ENCODE data around the gene SHISA6. TPM values are rescaled to one million over a fixed set of nuclear protein-coding genes. Genes with fewer than 3 reads are reported as not detected.

The SHISA6 gene
- total and polyA plus RNA-seq, 2 donors (not counting 1 experiment from before 2014, with no cell fraction given), result not detected

DNA sequence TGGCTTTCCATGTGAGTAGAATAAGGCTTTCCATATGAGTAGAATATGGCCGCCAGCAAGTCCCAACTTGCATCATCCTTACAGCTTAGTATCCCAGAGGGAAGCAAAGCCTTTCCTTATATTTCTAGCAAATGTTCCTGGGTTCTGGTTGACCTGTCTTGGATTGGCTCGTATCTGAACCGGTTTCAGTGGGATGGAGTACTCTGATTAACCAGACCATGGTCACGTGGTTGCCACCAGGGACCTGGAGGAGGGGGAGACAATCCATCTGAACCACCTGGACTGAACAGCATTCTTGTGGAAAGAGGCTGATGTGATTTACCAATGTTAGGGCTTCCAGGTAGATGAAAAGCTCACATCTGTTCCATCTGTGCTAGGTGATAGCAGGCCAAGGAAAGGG is 89.0 kb downstream of the SHISA6 start:
- no peak overlapping the region for H3K27ac ChIP-seq (ENCODE audit: insufficient read depth, low read length)

DNA sequence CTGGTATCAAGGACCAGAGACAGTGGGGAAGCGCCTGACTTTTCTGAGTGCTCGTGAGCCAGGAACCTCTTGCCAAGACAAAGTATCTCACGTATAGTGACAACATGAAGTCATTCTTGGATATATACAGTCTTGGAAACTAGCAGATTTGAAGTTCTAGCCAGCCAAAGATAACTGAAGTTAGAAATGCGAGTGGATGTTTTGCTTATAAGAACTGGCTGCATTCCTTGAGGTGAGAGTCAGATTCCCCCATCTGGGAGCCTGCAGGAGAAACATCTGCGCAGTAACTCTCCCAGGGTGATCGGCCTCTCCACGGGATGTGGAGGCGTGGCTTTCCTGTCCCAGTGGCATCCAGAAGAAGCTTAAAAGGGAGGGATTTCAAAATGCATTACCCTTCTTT is 89.8 kb downstream of the SHISA6 start:
- no peak for TF ChIP-seq EZH2 (IDR thresholded peaks at IDR 0.05; ENCODE audit: low read length, missing control alignments)
- TF ChIP-seq, protein P1, sequence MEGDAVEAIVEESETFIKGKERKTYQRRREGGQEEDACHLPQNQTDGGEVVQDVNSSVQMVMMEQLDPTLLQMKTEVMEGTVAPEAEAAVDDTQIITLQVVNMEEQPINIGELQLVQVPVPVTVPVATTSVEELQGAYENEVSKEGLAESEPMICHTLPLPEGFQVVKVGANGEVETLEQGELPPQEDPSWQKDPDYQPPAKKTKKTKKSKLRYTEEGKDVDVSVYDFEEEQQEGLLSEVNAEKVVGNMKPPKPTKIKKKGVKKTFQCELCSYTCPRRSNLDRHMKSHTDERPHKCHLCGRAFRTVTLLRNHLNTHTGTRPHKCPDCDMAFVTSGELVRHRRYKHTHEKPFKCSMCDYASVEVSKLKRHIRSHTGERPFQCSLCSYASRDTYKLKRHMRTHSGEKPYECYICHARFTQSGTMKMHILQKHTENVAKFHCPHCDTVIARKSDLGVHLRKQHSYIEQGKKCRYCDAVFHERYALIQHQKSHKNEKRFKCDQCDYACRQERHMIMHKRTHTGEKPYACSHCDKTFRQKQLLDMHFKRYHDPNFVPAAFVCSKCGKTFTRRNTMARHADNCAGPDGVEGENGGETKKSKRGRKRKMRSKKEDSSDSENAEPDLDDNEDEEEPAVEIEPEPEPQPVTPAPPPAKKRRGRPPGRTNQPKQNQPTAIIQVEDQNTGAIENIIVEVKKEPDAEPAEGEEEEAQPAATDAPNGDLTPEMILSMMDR (conservative IDR thresholded peaks at IDR 0.05 in 1 of 2, IDR thresholded peaks at IDR 0.05 in 1 of 2; ENCODE audit: low read depth in 1 of 2, low read length in 2 of 2), result no peak
- Histone ChIP-seq H3K36me3 (ENCODE audit: control insufficient read depth, insufficient read depth, low read length) (no peaks in the 10 kb centered on the region), H3K4me3 (replicated peaks in 1 of 4; ENCODE audit: control extremely low read depth in 1 of 4, insufficient read depth in 1 of 4, low read depth in 3 of 4, low read length in 4 of 4) (no peak overlapping the region), H3K4me2 (ENCODE audit: extremely low read depth, insufficient read depth, low read length) (no peak overlapping the region), H3K9ac (ENCODE audit: insufficient read depth, low read length) (no peak overlapping the region), H3K9me3 (ENCODE audit: control insufficient read depth, insufficient read depth, low read depth, low read length) (no peaks in the 10 kb centered on the region), H4K20me1 (ENCODE audit: control insufficient read depth, extremely low read depth, insufficient read depth, low read length) (no peaks in the 10 kb centered on the region), H3K27ac (ENCODE audit: insufficient read depth, low read length) (no peak overlapping the region), H3K79me2 (ENCODE audit: control insufficient read depth, insufficient read depth, low read length) (no peaks in the 10 kb centered on the region), H3K4me1 (ENCODE audit: control insufficient read depth, extremely low read depth, insufficient read depth, low read length) (no peaks in the 10 kb centered on the region), H2AFZ (ENCODE audit: low read length) (no peak overlapping the region), H3K27me3 (ENCODE audit: control insufficient read depth, insufficient read depth, low read length) (no peaks in the 10 kb centered on the region)
- DNase-seq (ENCODE audit: low read depth in 2 of 2), result peak in 1 of 2 donors; percentile 30

More for the DNA sequence above, 89.0 kb downstream of the SHISA6 start:
- no peaks in the 10 kb centered on the region for H4K20me1 ChIP-seq (ENCODE audit: control insufficient read depth, extremely low read depth, insufficient read depth, low read length)
- H3K27me3 ChIP-seq (ENCODE audit: control insufficient read depth, insufficient read depth, low read length), result no peaks in the 10 kb centered on the region
- DNase-seq (ENCODE audit: low read depth in 2 of 2), result no peak
- no peak overlapping the region for H3K9ac ChIP-seq (ENCODE audit: insufficient read depth, low read length)
- no peaks in the 10 kb centered on the region for H3K36me3 ChIP-seq (ENCODE audit: control insufficient read depth, insufficient read depth, low read length)
- H3K79me2 ChIP-seq (ENCODE audit: control insufficient read depth, insufficient read depth, low read length), result no peaks in the 10 kb centered on the region
- no peak overlapping the region for H3K4me3 ChIP-seq (replicated peaks in 1 of 4; ENCODE audit: control extremely low read depth in 1 of 4, insufficient read depth in 1 of 4, low read depth in 3 of 4, low read length in 4 of 4)
- no peak overlapping the region for H3K4me2 ChIP-seq (ENCODE audit: extremely low read depth, insufficient read depth, low read length)
- H3K4me1 ChIP-seq (ENCODE audit: control insufficient read depth, extremely low read depth, insufficient read depth, low read length), result no peaks in the 10 kb centered on the region
- no peak for TF ChIP-seq EZH2 (IDR thresholded peaks at IDR 0.05; ENCODE audit: low read length, missing control alignments)
- TF ChIP-seq, protein P1 (conservative IDR thresholded peaks at IDR 0.05 in 1 of 2, IDR thresholded peaks at IDR 0.05 in 1 of 2; ENCODE audit: low read depth in 1 of 2, low read length in 2 of 2), result no peak
- no peaks in the 10 kb centered on the region for H3K9me3 ChIP-seq (ENCODE audit: control insufficient read depth, insufficient read depth, low read depth, low read length)
- no peak overlapping the region for H2AFZ ChIP-seq (ENCODE audit: low read length)

DNA sequence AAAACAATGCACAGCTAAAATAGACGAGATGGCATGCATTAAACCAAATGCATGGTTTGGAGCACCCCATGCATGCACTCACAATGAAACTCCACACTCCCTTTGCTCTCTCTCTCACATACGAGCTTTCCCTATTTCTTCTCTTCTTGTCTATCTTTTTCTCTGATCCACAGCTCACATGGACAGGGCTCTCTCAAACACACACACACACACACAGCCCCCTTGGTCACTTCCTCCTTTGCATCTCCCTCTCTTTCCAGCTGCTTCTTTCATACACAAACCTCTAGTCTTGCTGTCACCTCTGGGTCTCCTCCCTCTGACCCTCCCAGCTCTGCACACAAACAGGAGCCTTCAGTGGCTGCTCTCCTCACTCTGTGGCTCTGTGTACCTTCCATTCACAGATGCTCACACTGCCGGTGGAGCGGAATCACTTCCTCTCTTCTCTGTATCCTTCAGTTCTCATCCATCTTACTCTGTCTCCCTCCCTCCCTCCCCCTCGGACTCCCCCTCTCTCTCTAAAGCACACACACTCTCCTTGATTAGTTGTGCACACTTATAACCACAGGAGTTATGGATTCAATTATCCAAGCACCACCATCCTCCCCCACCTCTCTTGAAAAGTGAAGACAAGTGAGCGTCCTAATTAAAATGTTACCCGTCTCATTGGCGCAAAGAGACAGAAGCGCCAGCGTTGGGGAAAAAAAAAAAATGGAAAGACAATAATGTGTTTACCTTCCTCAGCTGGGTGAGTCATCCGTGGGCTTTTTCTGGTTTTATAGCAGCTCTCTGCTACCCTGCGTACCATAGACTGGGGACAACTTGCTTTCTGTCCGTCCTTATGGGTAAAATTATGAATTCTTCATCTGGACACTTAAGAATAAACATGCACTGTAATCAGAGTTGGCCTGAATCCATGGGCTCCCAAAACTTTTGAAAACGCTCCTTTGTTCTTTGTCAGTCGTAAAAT is 90.8 kb downstream of the SHISA6 start:
- H3K36me3 ChIP-seq (ENCODE audit: control insufficient read depth, insufficient read depth, low read length), result no peaks in the 10 kb centered on the region
- no peaks in the 10 kb centered on the region for H3K27me3 ChIP-seq (ENCODE audit: control insufficient read depth, insufficient read depth, low read length)
- no peak overlapping the region for H3K4me3 ChIP-seq (replicated peaks in 1 of 4; ENCODE audit: control extremely low read depth in 1 of 4, insufficient read depth in 1 of 4, low read depth in 3 of 4, low read length in 4 of 4)
- no peak overlapping the region for H3K4me2 ChIP-seq (ENCODE audit: extremely low read depth, insufficient read depth, low read length)
- H4K20me1 ChIP-seq (ENCODE audit: control insufficient read depth, extremely low read depth, insufficient read depth, low read length), result no peaks in the 10 kb centered on the region
- H3K9me3 ChIP-seq (ENCODE audit: control insufficient read depth, insufficient read depth, low read depth, low read length), result no peaks in the 10 kb centered on the region
- no peaks in the 10 kb centered on the region for H3K79me2 ChIP-seq (ENCODE audit: control insufficient read depth, insufficient read depth, low read length)
- H2AFZ ChIP-seq (ENCODE audit: low read length), result no peak overlapping the region
- no peaks in the 10 kb centered on the region for H3K4me1 ChIP-seq (ENCODE audit: control insufficient read depth, extremely low read depth, insufficient read depth, low read length)
- no peak overlapping the region for H3K9ac ChIP-seq (ENCODE audit: insufficient read depth, low read length)
- TF ChIP-seq, protein P1 (conservative IDR thresholded peaks at IDR 0.05 in 1 of 2, IDR thresholded peaks at IDR 0.05 in 1 of 2; ENCODE audit: low read depth in 1 of 2, low read length in 2 of 2), result no peak
- no peak for TF ChIP-seq EZH2 (IDR thresholded peaks at IDR 0.05; ENCODE audit: low read length, missing control alignments)
- H3K27ac ChIP-seq (ENCODE audit: insufficient read depth, low read length), result no peak overlapping the region
- no peak for DNase-seq (ENCODE audit: low read depth in 2 of 2)

Measured in fibroblast of lung (primary cell).